Mucosa of gallbladder (tissue), 1 donor: ENCODE measurements around the gene FGD2. TPM values are rescaled to one million over a fixed set of nuclear protein-coding genes. Genes with fewer than 3 reads are reported as not detected.

Source experiments
- DNase-seq: peaks from one replicate; pipeline ENCODE4 v3.0.0-alpha.2; 2020; ENCODE audit warnings: low spot score
- total RNA-seq: library from RNA; stranded (reverse); gene quantifications from one replicate; pipeline ENCODE4 v1.2.1, GENCODE V29; 2021
- donor health status: DM: no; HTN: no; CAD: no.

FGD2 gene
- total RNA-seq, 1 donor from 2014 or later: 20.5 TPM

DNA sequence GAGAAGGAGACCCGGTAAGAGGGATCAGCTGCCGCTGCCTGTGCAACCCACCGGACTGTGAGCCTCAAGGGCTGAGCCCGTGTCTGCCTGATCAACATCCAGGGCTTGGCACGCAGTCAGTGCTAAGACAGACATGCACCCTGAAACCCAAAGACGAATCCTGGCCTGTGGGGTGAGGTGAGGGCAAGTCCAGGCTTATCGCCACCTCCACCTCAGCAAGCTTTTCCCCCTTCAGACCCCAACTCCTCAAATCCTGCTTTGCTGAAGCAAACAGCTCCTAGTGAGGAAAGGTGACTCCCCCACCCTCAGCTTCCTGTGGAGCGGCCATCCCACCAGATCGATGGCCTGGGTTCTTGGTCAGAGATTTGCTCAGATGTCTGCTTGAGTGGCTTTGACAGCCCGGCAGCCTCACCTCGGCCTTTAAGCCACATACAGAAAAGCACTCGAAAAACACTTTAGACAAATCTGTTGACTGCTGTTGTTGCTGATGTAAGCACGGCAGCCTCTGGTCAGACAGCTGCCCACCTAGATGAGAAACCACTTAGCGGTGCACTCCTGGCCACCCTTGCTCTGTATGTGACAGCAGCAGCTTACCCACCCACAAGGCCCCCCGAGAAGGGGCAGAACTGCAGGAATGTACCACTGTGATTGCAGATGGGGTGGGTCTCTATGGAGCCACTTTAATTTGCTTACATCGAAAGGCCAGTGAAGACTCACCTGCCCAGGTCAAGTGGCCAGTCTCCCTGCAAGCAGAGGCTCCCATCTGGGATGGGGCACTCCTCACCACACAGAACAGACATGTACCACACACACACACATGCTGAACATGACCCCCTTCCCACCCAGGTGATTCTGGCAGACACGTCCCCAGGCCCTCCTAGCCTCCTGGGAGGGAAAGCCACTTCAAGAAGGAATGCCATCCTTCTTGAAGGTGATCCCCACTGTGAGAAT lies 34.3 kb upstream of the FGD2 start:
- no peak for DNase-seq

DNA sequence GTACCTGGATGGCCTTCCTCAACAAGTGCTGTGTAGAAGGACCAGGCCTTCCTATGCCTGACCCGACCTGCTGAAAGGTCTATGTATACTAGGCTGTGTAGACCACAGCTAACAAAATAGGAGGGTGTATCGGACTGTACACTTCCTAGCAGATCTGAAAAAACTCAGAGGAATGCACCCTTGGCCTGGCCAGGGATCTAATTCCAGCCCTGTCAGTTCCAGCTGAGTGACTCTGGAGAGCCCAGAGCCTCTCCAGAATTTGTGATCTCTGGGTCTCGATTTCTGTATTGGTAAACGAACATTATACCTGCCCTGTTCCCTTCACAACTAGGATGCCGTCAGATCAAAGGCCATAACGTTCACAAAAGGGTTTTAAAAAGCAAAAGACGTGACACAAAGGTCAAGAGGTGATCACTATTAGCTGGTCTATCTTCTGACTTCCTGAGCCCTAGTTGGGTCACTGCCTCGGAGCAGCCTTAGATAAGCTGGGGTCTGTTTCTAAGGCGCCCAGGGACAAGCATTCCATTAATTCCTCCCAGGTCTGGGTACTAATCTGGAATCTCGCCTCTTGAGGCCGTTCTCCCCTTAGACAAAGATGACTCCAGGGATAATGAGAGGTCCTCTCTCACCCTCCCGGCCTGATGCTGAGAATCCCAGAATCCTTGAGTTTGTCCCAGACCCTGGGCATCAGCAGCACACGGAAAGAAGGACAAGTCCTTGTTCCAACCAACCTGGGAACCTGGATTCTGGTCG lies 33.4 kb upstream of the FGD2 start:
- no peak for DNase-seq

DNA sequence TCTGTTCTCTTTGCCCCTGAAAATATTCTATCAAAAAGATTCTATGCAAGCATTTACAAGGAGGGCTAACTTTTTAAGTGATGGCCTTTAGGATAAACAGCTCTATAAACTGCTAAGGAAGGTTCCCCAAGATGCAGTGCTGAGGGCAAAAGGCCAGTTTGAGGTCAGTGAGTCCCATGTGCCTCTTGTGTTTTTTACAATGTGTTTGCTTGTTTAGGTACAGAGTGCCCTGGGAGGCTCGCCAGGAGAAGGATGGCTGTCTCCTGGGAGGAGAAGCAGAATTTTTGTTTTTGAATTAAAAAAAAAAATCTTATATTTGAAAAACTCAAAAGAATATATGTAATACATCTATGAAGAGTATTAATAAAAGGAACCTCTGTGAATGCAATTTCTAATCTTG lies 32.3 kb upstream of the FGD2 start:
- no peak for DNase-seq

DNA sequence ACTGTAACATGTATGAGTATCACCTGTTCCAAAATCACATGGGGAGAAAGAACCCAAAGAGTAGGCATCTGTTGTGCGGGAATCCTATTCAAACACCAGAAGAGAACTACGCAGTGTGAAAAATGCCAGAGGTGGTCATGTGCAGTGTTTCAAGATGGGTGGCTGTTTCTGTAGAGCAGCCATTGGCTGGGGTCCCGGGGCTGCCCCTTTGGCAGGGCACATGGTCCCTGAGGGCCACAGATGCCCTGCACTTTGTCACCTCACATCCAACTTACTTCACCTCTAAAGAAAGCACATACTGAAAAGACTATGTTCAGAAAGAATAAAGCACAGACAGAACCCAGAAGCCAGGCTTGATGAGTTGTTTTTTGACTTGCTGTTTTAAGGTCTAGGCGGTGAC lies 31.8 kb upstream of the FGD2 start:
- no peak for DNase-seq

DNA sequence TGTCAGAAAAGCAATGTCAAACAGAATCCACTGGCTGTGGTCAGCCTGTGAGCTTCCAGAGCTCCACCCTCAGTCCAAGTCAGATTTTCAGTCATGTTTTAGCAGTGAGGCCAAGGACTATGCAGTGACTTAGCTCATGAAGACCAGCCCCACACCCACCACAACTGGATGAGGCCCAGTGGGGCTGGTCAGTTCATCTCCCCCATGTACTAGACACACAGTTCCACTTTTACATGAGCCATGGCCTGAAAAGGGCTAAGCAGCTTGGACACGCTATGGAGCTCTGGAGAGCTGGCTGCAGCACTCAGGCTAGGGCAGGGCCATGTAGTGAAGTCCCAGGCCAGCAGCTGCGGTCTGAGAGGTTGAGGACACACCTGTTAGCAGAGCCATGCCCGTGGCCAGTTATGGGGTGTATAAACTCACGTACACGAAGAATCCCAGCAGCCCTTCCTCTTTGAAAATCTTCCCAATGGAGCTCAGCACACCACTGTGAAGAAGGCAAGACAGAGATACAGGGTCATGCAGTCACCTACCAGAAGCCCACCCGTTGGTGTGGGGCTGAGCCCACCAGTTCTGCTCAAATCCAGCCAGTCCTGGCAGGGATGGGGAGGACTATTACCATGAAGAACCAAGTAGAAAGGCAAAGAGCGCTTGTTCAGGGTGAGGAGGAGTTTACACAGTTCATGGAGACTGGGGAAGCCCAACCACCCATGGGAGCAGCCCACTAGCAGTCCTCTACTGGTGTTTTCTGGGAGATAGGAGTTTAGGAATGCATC lies 30.0 kb upstream of the FGD2 start:
- no peak for DNase-seq

DNA sequence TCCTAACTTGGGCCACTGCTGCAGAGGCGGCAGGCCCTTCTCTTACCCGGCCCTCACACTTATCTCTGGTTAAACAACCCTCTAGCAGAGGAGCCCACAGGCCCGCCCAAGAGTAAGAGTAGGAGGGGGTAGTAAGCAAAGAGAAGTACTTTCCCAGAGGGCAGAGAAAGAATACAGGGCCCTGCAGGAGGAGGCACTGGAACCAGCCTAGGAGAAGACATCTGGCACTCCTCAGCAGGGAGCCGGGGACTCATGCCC lies 29.5 kb upstream of the FGD2 start:
- DNase-seq: no peak

DNA sequence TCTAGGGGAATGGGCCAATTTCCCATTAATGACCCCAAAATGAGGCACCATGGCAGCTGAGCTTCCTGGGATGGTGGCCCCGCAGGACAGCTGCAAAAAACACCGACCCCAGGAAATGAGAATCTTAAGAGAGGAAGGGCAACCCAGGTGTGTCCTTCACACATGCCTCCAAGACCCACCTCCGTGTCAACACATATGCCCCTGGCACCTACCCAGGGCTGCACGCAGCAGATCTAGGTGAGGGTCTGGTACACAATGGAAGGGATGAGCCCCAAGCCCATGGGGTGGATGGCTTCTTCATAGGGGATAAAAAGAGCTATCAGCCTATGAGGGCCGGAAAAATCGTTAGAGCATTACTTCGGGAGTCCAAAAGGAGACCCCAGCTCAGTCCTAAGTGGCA lies 28.9 kb upstream of the FGD2 start:
- DNase-seq: no peak

DNA sequence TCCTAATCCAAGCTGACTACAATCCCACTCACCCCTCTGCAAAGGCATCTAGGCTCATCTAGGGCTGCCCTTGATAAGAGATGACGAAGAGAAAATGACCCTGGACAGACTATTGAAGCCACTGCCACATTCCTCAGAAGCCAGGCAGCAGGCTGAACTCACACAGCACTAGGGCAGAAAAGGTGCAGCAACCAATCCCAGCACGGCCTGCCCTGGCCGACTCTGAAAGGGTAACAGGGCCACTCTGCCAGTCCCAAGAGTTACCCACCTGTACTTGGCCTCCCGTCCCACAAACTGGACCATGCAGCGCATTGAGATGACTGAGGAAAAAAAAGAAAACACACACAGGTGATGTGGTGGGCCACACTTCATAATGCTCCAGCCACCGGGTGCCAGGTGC lies 28.5 kb upstream of the FGD2 start:
- DNase-seq: no peak

DNA sequence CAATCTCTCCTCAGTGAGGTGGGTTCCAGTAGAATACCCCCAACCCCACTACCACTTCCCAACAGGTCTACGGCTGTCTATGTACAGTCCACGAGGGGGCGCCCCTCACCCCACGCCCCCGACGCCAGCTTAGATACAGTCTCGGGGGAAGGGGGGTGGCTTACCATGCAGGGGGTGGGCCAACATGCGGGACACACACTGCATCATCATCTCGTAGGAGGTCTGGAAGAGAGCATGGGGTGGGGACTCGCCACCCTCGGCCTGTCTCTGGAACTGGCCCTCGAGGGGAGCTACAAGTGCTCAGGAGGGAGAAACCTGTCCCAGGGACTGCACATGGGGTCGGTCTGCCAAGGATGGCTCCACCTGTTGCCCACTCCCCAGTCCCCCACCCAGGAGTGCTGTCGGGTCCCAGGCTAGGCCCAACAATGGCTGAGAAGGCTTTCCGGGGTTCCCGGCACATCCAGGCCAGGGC lies 27.9 kb upstream of the FGD2 start:
- DNase-seq: no peak

DNA sequence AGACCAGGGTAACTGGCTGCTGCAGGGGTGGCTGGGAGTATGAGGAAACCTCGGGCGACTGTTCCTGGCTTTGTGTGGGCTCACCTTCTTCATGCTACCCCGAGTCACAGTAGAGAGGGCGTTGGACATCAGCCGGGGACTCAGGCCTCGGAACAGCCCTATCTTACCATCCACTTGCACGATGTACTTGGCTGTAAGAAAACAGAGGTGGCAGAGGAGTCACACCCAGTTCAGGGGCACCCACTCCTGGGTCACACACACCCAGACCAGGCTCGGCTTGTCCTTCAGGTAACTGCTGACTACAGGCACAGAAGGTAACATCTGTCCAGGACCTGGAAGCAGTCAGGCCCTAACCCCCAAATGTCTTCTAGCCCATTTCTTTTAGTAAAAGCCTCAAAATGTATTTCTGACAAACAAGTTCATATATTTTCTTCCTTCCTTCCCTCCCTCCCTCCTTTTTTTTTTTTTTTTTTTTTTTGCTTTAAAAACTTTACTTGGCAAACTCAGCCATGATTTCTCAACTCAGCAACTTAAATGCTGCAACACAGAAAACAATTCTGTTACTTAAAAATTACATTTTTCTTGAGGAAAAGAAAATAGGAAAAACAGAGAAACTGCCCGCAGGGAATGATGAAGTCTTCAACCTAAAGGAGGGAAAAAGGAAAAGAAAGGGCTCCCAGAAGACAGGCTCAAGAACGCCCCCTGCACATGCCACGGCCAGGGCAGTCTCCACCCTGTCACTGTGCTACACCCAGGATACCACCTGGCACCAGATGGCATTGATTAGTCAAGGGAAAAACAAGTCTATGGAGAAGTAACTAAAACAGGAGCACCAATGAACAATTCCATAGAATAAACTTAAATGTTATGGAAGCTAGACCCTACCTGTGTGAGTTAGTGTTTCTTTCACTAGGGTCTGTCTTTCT lies 26.8 kb upstream of the FGD2 start:
- no peak for DNase-seq

DNA sequence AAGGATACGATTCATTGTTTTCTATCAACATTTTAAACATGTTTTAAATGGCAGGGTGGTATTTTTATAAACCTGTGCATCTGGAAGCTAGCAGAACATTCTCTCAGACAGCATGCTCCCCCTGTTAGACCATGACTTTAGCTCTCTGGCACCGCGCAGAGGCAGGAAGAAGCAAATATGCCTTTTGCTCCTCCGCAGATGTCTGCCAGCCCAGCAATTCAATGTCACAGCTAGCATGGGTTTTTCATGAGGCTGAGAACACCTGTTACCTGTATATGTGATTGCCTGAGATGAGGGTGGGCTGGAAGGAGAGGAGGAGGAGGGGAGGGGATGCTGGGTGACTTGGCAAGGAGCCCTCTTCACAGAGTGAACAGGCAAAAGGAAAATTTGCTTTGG lies 26.1 kb upstream of the FGD2 start:
- DNase-seq: peak; percentile 54

DNA sequence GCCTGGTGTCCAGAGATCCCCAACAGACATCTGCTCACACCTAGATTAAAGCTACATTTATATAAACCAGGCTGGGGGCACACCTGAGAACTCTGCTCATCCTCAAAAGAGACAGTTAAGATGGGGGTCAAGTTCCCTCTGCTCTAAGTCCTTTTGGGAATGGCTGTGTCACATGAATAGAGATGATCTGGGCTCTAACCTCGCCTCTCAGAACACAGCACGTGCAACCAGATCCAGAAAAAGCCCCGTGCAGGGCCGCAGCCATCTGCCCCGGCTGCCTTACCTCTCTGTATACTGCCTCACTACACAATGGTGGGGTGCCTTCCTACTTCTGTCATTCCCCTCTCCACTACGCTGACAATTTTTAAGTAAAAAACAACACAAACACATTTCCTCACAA lies 25.3 kb upstream of the FGD2 start:
- DNase-seq: no peak

DNA sequence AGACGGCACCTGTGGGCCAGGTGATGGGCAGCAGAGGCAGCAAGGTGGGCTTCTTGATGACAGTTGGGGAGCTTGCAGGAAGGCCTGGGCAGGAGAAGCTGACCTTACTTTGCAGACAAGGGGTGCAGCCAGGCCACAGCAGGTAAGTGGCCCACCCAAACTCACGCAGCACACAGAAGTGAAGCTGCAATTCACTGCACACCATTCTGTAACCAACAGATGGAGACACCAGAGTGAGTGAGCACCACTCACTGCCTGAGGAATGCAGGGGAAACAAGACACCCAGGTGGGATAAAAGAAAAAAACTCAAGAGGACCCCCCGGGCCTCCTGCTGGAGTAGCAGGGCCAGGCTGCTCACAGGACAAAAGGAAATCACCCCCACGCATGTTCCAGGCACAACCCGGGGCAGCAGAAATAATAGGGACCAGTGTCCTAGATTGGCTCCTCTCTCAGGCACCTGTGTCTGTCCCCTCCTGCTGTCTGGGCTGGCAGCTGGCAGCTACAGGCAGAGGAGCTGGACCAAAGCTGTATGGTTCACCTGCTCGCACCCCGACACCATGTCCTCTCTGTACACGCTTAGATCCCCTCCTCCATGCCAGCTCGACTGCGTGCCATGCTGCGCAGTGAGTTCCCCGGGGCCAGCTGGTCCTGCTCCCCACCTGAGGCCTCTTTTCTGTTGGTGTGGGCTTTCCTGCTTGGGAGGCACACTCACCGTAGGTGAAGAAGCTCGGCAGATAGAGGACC lies 24.4 kb upstream of the FGD2 start:
- DNase-seq: no peak

DNA sequence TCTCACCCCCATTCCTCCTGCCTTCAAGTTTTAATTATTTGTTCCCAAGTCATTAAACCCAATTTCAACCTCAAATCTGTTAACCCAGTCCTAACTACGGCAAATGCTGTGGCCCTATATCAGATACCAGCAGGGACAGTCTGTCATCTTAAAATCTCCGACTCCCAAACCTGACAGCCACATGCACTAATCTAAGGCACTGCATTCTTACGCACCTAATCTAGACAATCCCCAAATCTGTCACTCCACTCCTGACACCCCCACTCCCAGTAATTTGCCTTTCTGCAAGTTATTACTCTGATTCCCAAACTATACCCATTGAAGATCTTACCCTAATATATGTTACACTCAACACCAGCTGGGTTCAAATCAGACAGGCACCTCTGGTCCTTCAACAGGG lies 21.9 kb upstream of the FGD2 start:
- DNase-seq: no peak

DNA sequence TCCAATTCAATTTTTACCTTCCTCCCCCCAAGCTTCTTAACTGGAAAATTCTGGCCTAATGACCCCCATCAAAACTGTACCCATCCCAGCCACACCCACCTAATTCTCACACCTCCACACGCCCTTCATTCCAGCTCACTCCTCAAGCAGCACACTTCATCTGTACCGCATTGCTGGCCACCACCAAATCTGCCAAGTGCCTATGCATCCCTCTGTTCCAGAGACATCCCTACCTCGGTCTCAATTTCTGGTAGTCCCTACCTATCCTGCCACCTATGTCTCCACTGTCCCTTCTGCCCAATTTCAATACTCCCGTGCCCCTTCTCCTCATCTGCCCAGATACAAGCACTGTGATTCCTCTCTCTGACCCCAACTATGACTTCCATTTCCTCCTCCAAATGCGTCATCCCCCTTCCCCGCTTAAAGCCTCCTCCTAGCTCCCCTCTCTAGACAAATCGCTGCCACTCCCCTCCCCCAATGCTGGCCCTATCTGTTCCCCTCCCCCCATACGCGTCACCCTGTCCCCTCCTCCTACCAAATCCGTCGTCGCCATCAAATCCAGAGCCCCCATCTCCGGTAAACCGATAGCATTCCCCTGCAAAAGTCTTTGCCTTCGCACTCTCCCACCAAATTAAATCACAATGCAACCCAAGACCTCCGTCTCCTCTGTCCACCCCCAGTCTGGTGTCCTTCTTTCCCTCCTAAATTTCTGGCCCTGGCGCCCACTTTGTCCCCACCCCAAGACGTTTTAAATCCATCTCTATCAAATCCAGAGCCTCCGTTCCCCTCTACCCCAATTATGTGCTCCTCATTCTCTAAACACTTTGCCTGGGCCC lies 20.7 kb upstream of the FGD2 start:
- DNase-seq: peak; percentile 46

DNA sequence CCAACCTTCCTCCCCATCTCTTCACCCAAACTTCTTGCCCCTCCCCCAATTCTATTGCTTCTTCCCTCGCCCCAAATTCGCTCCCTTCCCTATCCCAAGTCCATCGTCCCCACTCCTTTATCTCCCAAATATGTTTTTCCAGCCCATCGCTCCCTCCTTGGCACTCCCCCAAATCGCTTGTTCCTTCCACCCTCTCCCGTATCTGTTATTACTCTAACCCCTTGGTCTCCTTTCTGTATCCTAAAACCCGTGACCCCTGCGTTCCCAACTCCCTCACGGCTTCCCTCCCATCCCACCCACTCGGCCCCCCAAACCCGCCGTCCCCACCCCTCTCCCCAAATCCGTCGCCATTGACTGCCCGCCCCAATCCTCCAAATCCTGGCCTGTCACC lies 20.0 kb upstream of the FGD2 start:
- DNase-seq: no peak

DNA sequence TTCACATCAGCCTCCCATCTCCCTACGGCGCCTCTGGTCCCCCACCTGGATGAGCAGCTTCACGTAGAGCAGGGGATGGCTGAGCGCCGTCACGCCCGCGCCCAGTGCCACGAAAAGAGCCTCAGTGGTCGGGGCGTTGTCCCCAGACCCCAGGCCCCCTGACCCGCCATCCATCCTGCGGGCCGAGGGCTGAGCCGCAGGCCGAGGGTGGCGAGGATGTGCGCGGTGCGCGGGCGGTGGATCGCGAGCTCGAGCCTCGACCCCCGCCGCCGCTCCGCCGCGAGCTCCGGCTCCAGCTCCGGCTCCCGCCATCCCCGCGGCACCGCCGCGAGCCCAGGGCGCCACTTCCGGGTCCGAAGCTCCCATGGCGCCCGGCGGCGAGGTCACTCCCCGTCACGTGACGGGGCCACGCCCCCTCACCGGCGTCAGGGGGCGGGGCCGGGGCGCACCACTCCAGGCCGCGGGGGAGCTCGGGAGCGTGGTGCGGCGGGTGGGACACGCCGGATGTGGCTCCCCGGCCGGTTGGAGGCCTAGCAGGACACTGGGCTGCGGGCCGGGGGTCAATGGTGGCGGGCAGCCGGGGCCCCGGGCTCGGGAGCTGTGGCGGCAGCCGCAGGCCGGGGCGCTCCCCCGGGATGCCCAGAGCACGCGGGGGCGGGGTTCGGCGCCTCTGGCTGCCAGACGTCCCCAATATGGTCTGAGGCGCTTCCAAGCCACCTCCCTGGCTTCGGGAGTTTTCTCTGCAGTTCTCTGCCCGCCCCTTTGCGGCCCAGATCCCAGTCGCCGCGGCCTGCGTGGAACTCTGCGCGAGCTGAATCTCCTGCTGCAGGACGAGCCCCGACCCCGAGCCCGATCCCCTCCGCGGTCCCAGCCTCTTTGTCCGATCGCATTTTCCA lies 19.4 kb upstream of the FGD2 start, which contains the start of gene MTCH1:
Gene MTCH1 (minus strand): TSS at position 389 of the 896 bp plus-strand sequence. CDS start 23 bp downstream, at position 366.
- peak; percentile 89 for DNase-seq

DNA sequence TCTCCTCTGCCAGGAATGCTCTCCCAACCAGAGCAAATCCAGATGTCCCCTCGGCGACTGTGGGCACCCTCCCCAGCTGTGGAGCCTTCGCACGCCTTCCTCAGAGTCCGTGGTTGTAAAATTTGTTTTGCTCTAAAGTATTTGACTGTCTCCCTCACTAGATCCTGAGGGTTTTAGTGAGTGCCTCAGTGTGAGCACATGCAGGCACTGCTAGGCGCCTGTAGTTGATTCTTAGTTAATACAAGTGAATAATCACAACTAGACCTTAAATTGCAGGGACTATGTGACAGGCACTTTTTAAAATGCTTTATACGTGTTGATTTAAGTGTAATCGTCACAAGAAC lies 18.8 kb upstream of the FGD2 start:
- no peak for DNase-seq

DNA sequence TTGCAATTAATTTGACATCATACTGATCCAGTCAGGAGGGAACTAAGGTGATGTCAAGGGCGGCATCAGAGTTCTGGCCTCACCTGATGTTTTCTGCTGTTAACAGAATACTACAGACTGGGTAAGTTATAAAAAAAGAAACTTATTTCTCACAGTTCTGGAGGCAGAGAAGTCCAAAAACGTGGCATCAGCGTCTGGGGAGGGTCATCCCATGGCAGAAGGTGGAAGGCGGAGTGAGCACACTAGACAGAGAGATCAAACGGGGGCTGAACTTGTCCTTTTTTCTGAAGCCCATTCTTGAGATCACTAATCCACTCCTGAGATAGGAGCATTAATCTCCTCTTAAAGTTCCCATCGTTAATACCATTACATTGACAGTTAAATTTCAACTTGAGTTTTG lies 16.2 kb upstream of the FGD2 start:
- no peak for DNase-seq
